Erythroblast (primary cell): Measurements from ENCODE around the gene ATAT1.
A peak's percentile ranks its signal among the peaks of the same experiment; 100 is the strongest.

Experiments used
- GATA1 ChIP-seq: IDR thresholded peaks from 2 replicates; pipeline ENCODE4 v1.6.1; 2011; ENCODE audit warnings: low read depth, mild to moderate bottlenecking, control low read depth, low read length, moderate library complexity
- POLR2A ChIP-seq: IDR thresholded peaks from 2 replicates; pipeline ENCODE4 v1.6.1; 2011; ENCODE audit warnings: mild to moderate bottlenecking, low read length

DNA sequence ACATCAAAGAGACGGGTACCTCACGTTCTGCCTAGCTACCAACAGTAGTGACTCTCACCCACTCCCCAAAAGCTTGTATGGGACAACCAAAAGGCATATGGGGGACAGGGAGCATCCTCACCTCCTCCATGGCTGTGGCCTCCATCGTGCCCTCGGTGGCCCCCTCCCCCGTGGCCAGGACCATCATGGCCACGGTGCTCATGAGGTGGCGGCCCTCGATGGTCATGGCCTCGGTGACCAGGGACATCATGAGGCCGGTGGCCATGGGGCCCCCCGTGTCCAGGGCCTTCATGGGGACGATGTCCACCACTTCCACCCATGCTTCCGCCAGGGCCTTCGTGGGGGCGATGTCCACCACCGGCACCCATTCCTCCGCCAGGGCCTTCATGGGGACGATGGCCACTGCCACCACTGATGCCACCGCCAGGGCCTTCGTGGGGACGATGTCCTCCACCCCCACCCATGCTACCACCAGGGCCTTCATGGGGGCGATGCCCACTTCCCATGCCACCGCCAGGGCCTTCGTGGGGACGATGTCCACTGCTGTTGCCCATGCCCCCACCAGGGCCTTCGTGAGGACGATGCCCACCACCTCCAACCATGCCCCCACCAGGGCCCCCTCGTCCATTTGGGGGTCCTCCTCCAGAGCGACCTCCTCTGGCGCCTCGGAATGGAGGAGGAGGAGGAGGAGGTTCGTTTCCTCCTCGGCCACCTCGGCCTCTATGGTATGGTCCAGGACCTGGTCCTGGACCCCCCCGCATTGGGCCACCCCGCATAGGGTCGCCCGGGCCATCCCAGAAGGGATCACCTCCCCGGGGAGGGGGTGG, 24.6 kb upstream of the ATAT1 start:
- peak; percentile 44 for TF ChIP-seq POLR2A
- TF ChIP-seq GATA1: no peak
